GM19328 (cell line): Measurements from ENCODE around the gene MICOS13.
"Not testable (repeated sequence)": the region's sequence is repeated elsewhere in the genome, so short reads cannot be mapped to it uniquely, and the experiment has no call there.

ENCODE experiments used
- ATAC-seq: cut with Tn5 transposase; IDR thresholded peaks from one replicate; pipeline ENCODE4 v1.9.1; 2021; ENCODE audit warnings: mild to moderate bottlenecking, moderate library complexity; ENCODE audit not compliant: unreplicated experiment

MICOS13 gene

GRCh38 chr19:5700455-5701092, 20.3 kb upstream of the MICOS13 start:
- ATAC-seq: no peak

DNA sequence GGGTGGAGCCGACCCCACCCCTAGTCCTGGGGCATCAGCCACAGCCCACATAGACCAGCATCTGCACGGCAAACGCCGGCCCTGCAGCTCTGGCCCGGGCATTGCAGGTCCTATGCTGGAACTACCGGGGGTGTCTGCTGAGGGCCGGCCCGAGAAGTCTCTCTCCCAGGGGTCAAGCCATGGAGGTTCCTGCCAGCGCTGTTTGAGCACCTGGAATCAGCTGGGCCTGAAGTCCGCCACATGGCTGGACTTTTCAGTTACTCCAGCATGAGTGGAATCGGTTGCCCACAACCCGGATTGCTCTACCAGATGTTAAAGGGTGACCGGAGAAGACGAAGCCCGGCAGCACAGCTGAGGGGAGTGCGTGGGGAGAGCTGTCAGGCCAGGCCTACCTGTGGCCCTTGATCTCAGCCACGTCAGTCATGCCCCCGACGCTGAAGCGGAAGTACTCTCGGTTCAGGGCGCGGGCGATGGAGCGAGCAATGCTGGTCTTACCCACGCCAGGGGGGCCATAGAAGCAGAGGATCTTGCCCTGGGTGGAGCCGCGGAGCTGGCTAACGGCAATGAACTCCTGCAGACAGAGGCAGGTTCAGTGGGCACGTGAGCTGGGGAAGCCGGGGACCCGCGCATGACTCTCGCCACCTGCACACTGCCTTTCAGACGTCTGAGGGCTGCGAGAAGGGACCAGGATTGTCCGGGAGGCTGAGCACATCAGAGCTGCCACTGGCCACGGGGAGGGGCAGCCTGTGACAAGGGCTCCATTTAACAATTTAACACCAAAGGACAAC, 18.5 kb upstream of the MICOS13 start:
- ATAC-seq: no peak

GRCh38 chr19:5697890-5698634, 17.7 kb upstream of the MICOS13 start:
- no peak for ATAC-seq

DNA sequence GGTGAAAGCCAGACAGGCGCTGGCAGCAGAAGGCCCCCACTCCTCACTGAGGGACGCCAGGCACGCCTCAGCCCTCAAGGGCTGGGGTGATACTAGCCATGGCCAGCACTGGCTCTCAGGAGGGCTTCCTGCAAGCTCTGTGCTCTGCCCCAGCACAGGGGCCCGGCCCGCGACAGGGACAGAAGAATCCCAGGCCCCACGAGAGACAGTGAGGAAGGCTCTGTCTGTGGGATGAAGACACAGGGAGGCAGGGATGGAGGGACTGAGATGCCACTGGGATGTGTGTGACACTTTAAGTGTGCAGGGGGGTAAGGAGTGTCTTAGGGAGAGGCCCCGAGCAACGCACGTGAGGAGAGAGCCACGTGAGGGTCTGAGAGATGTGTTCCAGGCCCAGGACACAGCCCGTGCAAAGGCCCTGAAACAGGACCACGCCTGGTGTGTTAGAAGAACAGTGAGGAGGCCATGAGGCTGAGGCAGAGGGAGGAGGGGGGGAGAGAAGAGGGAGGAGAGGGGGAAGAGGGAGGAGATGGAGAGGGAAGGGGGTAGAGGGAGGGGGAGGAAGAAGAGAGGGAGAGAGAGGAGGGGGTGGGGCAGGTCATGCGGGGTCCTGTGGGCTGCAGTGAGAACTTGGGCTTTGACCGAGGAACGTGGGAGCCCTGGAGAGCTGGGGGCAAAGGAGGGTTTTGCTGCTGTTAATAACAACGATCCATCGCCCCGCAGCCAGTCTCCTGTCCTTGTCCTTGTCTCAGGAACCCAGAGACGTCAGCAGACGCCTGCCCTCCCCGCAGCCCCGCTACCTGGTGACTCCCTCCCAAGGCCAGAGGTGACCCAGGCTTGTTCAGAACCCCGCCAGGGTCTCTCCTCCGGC, 16.9 kb upstream of the MICOS13 start:
- no peak for ATAC-seq

- ATAC-seq: no peak
These were observed 16.1 kb upstream of the MICOS13 start for GRCh38 chr19:5696196-5697021.

- no peak for ATAC-seq
These were observed 15.4 kb upstream of the MICOS13 start for GRCh38 chr19:5695649-5696195.

GRCh38 chr19:5694956-5695648, 14.8 kb upstream of the MICOS13 start:
- no peak for ATAC-seq

GRCh38 chr19:5694167-5694955, 14.0 kb upstream of the MICOS13 start:
- ATAC-seq: no peak

DNA sequence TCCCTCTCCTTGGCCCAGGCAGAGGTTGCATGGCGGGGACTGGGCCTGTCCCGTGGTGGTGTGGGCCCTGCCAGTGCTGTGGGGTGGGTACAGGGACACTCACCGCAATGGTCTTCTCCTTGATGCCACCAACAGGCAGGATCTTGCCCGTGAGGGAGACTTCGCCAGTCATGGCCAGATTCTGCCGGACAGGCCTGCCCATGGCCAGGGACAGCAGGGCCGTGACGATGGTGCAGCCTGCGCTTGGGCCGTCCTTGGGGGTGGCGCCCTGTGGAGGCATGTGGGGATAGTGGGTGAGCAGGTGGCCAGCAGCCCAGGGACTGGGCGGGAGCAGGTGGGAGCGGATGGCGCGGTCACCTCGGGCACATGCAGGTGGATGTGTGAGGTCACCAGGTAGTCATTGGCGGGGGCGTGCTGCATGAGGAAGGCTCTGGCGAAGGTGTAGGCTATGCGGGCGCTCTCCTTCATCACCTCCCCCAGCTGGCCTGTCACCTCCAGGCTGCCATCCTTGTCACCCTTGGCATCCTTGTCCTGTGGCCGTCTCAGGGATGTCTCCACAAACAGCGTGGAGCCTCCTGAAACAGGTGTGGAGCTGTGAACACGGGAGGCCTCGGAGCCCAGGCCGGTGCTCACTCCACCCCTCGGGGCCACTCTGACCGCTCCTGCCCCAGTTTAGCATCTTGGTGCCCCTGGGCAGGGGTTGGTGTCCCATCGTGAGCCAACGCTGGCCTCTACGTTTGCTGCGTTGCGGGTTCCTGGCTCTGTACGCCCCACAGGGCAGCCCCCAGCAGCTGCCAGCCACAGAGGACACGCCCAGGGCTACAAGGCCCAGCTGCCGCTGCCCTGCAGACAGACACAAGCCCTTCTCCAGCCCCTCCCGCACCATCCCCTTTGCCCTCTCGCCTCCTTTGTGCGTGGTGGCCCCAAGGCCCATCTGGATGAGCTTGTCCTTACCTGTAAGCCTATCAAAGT, 13.2 kb upstream of the MICOS13 start:
- no peak for ATAC-seq

GRCh38 chr19:5692723-5693194, 12.4 kb upstream of the MICOS13 start:
- no peak for ATAC-seq

- ATAC-seq: no peak
These were observed 11.8 kb upstream of the MICOS13 start for GRCh38 chr19:5691822-5692722.

GRCh38 chr19:5690955-5691821, 10.9 kb upstream of the MICOS13 start:
- ATAC-seq: no peak

DNA sequence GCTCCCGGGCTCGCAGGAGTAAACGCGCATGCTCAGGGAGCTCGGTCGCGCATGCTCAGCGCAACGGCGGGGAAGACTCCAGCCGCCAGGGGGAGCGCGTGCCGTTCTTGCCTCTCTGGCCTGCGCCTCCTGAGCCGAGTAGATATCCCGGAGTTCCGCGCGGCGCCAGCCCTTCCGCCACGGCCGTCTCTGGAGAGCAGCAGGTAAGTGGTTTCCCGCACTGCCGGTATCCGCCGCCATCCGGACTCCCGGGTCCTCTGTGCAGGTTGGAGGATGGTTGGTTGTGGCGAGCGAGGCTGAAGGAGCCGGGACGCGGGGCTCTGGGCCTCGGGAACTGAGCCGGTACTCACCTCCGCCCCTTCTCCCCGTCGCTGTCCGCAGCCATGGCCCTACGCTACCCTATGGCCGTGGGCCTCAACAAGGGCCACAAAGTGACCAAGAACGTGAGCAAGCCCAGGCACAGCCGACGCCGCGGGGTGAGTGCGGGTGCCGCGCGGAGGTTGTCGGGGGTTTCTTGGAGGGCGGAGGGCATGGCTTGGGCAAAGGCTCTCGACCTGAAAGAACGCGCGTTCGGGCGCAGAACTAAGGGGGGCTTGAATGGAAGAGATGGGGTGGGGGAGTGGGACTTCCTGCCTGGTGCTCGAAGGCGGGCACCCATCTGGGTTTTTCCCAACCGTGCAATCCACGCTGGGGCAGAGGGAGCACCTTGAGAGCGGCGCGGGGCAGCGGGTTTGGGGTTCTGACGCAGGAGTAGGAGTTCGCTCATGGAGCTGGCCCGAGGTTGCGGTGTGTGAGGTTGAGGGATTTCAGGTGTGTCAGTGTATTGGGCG, 10.0 kb upstream of the MICOS13 start, which contains the start of gene RPL36:
Gene RPL36, plus strand, starts transcription at position 171 of the 830 bp plus-strand sequence. Its CDS starts 213 bp downstream, at position 384.
- peak; percentile 39 for ATAC-seq

DNA sequence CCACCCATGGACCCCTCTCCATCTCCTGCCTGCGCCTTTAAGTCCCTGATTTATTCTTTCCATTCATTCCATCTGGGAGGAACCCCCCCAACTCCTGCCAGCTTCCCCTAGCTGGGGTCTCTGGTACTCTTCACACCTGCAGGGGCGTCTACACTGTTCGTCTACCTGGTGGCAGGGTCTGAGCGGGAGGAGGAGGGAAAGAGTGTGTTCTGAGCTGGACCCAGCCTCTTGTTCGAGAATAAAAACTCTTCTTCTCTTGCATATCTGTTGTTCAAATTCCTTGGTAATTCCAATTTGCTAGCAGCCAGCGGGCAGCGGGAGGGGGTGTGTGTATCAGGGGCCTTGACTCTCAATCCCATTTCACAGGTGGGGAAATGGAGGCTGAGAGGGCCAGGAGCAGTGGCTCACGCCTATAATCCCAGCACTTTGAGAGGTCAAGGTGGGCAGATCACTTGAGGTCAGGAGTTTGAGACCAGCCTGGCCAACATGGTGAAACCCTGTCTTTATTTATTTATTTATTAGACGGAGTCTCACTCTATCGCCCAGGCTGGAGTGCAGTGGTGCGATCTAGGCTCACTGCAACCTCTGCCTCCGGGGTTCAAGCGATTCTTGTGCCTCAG, 8.1 kb upstream of the MICOS13 start:
- not testable (repeated sequence) for ATAC-seq
